A673 (cell line): ENCODE data around the gene FAM120B.

Experiments
- EZH2 ChIP-seq: fragments of 200-600 bp; sonication (generic); IDR thresholded peaks from 2 replicates; pipeline ENCODE4 v1.6.1; 2017; ENCODE audit warnings: borderline replicate concordance, low read depth, mild to moderate bottlenecking, mixed read lengths, antibody characterized with exemption, low read length; ENCODE audit not compliant: poor library complexity, severe bottlenecking
- TF ChIP-seq, protein P1 (sequence below): fragments of 300-800, 200-600 bp; sonication (generic); conservative IDR thresholded peaks from 2 replicates; pipeline ENCODE4 v1.5.1; 2017; ENCODE audit warnings: low read depth, mild to moderate bottlenecking, antibody characterized with exemption, low read length, moderate library complexity, mixed read lengths

DNA sequence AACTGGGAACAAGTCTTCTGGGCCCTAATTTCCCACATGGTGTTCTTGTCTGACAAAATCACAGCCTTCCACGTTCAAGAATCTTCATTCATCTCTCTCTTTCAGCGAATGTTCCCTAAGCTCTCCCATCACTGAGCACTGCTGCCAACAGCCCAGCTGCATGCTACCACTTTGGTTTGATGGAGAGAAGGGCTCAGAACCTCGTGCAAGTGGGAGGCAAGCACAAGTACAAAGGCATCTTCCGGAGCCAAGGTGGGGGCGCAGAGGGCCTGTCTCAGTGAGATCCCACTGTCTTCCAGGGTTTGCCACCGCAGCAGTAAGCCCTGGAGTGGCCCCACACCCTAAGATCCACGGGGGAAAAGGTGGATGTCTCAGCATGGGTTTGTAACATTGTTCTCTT is 32.9 kb upstream of the FAM120B start:
- TF ChIP-seq, protein P1, sequence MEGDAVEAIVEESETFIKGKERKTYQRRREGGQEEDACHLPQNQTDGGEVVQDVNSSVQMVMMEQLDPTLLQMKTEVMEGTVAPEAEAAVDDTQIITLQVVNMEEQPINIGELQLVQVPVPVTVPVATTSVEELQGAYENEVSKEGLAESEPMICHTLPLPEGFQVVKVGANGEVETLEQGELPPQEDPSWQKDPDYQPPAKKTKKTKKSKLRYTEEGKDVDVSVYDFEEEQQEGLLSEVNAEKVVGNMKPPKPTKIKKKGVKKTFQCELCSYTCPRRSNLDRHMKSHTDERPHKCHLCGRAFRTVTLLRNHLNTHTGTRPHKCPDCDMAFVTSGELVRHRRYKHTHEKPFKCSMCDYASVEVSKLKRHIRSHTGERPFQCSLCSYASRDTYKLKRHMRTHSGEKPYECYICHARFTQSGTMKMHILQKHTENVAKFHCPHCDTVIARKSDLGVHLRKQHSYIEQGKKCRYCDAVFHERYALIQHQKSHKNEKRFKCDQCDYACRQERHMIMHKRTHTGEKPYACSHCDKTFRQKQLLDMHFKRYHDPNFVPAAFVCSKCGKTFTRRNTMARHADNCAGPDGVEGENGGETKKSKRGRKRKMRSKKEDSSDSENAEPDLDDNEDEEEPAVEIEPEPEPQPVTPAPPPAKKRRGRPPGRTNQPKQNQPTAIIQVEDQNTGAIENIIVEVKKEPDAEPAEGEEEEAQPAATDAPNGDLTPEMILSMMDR, result no peak
- TF ChIP-seq EZH2, result no peak
